NCI-H2029 (cell line): ENCODE data around the gene HLA-DPB1.

Experiments
- DNase-seq: peaks from one replicate; lab custom pipeline; 2025; lab: John Stamatoyannopoulos, UW

Gene HLA-DPB1

DNA sequence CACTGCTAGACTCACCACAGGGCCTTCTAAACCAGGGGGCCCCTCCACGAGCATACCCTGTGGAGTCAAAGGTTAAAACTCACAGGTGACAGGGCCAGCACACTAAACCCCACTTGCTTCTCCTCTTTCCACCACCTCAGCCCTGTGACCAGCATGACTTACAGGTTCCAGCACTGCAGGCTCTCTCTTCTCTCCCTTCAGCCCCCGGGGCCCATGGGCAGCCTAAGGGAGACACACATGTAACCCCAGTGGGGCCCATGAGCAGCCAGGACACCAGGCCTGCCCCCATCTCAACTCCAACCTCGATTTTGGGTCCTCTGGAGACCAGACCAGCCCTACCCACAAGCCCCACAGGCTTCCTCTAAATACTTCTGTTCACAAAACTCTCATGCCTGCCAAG lies 28.0 kb downstream of the HLA-DPB1 start:
- DNase-seq = no peak

DNA sequence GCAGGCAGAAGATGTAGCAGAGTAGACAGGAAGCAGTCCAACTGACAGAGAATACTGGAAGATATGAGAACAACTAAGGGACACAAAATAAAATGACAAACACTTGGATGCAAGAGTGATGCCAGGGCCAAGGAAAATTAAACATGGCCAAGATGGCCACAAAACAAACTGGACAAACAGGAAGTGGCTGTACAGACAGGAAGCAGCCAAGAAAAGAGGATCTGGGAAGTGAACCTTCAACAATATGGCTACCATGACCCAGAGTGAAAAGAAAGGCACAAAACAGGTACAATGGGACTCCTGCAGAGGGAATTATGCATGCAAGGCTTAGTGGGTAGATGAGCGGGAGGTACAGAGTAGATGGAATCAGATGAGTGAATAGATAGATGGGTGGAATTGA lies 29.1 kb downstream of the HLA-DPB1 start:
- no peak for DNase-seq

DNA sequence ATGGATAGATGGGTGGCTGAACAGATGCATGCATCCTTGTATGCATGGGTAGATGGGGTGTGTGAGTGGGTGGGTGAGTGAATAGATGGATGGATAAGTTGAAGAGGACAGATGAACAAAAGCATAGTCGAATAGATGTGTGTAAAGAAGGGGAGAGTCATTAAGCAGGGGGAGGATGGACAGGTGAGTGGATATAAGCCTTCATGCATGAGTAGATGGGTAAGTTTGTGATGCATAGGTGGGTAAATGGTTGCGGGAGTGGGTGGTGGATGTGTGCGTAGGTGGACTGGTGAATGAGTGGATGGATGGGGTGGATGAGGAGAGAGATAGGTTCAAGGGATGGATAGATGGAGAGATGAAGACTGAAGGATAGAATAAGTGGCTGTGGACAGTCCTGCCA lies 29.6 kb downstream of the HLA-DPB1 start:
- no peak for DNase-seq

DNA sequence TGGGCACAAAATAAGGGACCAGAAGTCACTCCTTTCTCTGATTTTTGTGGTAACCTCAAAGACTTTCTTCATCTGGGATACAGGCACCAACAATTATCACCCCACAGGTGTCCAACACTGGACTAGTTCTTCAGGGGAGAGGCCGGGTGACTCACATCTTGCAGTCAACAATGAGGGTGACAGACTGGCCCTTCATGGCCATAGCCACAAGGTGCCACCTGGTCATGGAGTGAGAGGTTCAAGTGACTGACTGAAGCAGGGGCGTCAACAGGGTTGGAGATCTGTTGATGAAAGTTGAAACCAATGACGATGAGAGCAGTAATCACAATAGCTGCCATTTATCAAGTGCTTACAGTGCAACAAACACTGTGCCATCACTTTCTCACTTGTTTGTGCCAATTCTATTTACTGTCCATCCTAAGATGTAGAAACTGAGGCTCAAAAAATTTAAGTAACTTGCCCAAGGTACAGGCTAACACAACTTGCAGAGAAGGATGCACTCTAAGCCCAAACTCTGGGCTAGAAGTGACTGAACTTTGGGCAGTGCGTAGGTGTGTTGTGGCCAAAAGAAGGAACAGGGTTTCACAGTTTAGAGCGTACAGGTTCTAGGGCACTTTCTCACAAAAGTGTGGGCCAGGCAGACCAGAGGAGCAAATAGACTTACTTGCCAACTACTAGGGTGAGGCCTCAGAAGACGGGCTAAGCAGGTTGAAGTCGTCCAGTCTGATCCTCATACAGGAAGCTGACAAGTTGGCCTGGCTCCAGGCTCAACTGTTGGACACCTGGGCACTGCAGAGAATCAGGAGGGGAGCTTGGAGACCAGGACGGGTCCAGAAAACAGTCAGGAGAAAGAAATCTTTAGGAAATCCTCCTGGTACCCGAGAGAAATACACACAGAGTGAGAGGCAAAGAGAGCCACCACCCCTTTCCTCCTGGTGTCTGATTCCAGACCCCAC lies 30.4 kb downstream of the HLA-DPB1 start:
- no peak for DNase-seq

DNA sequence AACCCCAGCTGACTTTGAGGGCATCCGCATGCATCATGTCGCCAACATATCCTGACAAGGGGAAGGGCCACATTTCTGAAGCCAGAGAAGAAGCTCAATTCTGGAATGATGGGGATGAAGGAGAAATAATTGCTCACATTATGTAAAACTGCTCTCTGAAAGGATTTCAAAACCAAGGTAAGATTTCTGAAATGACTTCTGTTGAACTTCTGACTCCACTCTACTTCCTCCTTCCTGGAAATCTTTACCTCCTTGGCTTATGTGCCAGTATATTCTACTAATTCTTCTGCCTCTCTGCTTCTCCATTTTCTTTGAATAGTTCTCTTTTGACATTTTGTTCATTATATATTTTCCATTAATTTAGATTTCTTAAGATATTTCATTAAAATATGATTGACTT lies 31.9 kb downstream of the HLA-DPB1 start:
- DNase-seq = no peak

DNA sequence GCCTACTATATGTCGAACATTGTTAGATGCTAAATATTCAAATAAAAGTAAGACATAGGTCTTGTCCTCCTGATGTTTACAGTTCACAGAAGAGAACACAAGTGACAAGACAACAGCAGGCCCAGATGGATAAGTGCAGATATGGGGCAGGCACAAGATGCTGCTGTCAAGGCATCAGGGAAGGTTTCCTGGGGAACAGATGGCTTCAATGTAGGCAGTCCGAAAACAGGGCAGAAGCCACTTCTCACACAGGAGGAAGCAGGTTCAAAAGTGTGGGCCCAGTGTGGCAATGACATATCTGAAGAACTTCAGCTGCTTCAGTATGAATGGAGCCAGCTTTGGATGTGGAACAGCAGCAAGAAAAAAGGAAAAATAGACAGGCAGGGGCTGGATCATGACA lies 32.5 kb downstream of the HLA-DPB1 start:
- no peak for DNase-seq

DNA sequence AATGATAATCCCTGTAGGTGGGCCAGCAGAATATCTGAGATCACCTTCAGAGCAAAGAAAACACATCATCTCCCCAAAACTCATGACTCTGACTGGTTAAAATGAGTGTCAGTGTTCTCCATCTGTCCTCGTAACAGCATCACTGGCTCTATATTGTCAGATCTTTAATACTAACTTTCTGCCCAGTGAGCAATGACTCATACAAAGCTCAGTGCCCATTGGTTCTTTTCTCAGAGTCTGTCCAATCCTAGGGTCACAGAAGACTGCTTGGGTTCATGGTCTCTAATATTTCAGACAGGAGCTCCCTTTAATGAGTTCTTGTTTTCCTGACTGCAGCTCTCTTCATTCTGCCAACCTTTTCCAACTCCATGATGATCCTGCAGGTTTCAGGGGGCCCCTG lies 36.4 kb downstream of the HLA-DPB1 start:
- no peak for DNase-seq

DNA sequence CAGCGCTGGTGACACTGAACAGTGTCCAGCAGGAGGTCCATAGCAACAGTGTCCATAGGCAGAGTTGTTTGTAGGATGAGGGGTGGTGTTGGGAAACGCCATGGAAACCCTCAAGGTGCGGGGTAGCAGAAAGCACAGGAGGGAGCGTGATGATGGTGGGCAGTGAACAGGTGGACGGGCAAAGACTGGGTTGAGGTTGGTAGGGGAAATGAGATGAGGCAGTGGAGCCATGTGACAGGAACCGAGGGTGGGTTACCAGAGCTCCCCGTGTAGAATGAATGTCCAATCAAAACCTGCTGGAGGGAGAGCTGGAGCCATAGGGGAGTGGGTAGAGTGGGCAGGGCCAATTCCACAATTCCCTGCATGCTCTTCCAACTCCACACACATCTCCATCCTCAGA lies 38.0 kb downstream of the HLA-DPB1 start:
- DNase-seq = no peak

DNA sequence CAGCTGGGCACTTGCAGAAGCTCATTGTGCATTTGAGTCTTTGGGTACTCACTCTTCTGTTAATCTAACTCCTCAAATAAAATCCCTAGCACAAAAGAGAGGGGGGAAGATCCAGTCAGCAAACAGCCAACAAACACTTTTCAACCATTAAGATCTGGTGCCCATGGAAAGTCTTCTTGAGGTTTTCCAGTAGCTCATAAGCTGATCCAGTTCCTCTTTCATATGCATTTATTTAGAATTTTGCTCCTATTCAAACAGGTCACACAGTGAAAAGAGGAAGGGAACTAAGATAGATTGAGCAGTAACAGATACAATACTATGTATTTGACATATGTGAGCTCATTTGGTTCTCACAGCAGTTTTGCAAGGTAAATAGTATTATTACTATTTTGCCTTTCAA lies 38.6 kb downstream of the HLA-DPB1 start:
- DNase-seq = no peak

DNA sequence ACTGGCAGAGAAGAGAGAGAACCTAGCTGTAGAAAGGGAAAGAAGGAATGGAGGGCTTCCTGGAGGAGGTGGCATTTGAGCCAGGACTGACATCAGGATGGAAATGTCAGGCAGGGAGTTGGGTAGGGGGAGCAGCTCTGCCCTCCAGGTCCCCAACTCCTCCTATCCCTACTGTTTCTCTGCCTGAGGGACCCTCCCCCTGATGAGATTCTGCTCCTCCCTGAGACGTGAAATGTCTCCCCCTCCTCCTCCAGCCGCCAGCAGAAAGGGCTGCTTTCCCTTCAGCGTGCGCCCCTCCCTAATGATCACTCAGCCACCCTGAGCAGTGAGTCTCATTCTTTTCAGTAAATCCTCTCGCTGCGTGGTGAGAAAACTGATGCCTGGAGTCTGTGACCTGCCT lies 40.6 kb downstream of the HLA-DPB1 start:
- no peak for DNase-seq

DNA sequence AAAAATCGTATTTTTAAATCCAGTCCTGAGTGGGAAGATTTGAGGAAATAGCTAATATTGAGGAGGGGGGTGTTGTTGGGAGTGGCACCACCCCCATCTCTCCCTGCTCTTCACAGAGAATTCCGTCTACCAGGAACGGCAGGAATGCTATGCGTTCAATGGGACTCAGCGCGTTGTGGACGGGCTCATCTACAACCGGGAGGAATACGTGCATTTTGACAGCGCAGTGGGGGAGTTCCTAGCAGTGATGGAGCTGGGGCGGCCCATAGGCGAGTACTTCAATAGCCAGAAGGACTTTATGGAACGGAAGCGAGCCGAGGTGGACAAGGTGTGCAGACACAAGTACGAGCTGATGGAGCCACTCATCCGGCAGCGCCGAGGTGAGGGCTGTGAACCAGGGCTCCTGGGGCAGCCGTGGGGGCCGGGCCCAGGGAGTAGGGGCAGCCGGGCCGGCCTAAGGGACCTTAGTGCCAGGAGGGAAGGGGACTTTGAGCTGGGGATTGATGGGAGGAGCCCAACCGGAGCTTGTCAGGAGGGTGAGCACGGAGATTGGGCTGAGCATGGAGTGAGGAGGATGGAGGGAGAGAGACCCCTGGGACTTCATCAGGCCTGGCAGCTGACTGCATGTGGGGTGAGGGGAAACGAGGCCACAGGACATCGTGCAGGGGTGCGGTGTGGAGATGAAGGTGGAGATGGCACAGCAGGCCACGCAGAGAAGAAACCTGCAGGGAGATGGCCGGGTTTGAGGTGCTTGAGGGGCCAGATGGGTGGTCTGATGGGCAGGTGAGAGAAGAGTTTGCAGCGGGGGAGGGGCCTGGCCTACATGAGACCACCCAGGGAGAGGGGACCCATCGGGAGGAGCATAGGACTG lies 41.3 kb downstream of the HLA-DPB1 start:
- DNase-seq = no peak

DNA sequence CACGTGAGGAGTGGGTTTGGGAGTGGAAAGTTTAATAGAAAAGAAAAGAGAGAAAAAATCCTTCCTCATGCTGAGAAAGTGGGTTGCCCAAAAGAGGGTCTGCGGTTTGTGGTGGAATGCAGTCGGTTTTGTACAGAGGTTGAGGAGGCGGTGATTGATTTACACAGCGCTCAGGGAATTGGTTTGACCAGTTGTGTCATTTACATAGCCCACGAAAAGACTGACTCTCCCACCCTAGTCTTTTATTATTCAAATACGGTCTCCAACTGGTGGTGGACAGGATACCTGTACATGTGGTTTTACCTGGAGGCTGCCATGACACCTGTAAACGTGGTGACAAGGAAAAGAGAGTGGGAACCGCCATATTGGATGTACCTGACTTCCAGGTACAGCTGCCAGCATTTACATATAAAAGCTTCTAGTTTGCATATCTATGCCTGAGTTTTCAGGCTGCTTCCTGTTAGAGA lies 42.1 kb downstream of the HLA-DPB1 start:
- DNase-seq = no peak

DNA sequence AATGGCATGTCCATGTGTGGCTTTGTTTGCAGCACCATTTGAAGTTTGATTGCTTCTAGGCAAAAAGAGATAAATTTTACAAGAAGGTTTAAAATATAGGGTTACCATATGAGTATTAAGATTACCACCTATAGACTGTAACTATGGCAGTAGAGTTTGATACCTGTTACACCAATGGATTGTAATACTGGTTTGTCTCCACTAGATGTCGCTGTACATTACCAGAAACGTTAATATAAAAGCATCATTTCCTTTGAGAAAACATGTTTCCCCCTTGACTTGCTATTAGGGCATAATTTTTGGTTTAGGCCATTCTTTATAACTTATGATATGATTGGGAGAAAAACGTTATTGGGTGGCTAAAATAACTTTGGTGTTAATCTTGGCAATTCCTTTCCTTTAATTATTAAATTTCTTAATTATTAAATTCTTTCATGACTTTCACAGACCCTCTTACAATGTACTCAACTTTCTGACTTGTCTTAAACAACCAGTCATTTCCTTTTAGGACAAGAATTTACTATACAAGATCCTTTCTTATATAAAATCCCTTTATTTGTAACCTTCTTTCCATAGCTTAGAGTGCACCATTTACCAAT lies 42.8 kb downstream of the HLA-DPB1 start:
- peak; percentile 51 for DNase-seq

DNA sequence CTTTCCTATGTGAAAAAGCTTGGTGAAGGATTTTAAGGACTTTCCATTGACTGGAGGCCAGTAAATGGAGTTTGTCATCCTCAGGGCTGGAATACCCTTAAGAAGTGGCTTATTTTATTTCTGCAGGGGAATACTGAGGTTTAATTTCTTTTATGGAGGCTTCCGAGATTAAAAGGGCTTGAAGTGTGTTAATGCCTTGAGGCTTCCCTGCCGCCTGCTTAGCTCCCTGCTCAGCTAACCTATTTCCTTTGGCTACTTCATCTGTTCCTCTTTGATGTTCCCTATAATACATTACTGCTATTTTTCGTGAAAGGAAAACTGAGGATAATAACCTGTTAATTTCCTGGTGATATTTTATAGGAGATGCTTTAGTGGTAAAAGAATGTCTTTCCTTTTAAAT lies 44.2 kb downstream of the HLA-DPB1 start:
- no peak for DNase-seq

DNA sequence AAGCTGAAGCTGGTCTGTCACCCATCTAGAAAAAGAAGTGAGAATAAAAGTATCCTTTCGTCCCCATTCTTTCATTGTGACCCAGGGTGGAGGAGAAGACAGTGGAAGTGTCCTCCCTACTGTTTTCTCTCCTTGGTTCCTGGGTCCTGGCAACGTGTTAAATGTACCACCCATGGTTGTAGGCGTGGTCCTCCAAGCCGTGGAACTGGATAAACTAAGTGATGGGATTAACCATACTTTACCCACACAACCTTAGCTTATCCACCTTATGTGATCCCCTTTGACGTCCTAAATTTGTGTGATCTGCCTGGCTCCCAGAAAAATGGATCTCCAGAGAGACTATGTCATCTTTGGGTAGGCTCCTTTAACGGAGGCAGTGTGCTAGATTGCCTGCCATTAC lies 47.4 kb downstream of the HLA-DPB1 start:
- DNase-seq = no peak

DNA sequence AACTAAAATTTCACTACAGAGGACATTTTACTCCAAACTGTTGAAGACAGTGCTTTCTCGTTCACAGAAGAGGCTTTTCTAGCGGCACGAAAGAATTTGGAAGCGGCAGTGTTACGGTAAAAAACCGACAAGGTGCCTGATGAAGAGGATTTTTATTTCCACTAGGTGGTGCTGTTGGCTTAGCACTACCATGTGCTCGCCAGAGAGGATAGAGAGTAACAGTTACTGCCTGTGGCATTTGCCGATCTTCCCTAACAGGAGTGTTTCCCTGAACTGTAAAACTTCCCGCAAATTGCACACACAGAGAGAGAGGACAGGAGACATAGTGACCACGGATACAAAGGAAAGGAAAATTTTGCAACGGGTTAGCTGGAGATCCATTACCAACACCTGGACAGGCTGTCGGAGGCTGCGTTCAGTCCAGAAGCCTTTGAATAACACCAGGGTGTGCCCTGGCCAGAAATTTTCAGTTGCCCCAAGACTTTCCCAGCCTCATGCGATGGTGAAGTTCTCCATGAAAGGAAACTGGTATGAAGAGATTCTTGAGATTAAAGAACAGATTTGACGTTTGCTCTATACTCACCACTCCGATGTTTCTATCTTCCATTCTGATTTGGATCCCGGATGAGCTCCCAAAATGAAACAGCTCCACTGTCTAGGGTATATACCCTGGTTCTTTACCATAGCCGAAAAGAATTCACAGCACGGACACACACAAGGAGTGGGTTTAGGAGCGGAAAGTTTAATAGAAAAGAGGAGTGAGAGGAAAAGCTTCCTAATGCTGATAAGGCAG lies 48.1 kb downstream of the HLA-DPB1 start:
- peak; percentile 24 for DNase-seq

DNA sequence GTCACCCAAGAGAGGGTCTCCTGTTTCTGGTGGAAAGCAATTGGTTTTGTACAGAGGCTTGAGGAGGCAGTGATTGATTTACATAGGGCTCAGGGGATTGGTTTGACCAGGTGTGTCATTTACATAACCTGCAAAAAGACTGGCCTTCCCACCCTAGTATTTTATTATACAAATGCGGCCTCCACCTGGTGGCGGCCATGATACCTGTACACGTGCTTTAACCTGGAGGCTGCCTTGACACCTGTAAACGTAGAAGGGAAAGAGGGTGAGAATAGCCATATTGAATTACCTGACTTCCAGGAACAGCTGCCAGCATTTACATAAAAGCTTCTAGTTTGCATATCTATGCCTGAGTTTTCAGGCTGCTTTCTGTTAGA lies 48.7 kb downstream of the HLA-DPB1 start:
- peak; percentile 8 for DNase-seq

DNA sequence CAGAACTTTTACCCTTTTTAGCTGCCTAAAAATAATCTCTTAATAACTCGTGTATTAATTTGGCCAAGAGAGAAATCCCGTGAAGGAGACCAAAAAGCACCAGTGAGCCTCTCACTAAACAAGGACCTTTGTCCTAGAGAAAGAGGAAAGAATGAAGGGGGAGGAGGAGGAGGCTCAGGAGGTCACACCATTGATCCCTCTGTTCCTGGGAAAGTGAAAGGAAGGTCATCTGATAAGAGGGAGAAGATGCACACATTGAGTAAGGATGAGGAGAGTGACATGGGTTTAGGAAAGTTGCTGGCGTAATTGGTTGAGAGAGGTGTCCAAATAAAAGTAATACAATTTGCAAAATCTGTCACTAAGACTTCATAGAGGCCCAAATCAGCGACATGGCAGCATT lies 49.2 kb downstream of the HLA-DPB1 start:
- DNase-seq = no peak

DNA sequence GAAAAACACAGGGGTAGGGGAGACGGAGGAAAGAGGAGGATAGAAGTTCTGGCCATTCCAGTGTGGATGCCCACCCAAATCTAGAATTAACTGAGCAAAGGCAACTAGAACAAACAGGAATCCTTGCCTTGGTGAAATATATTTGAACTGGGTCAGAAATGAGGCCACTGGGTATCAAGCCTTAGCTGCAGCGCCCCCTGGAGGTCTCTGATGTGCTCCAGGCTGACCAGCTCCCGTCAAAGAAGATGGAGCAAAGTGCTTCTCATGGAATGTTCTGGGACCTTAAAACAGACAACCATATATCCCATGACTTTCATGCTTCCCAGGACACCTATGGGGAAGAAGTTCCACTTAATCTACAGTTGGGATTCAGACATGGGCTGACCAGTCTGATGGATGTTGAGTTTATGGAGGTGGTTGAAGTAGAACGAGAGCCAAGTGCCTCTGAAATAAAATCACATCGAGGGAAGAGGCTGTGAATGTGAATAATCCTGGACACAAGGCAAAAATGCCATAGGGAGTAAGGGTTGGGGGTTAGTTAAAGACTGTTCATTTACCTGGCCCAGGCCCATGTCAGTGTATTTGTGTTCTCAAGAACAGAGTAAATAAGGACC lies 50.4 kb downstream of the HLA-DPB1 start:
- DNase-seq = no peak

DNA sequence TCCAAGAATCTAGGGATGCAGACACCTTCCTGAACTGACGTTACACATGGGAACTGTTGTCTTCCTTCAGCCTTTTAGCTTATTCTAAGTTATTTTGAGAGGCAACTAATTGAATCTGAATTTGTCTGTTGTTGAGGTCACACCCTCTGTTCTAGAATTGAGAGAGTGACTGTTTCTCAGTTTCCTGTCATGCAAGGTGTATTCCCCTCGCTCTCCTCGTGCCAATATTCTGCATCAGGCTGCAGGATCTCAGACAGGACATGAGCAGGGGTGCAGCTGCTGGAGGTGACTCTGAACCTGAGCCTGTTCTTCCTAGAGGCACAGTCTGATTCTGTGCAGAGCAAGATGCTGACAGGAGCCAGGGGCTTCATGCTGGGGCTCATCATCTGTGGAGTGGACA lies 52.5 kb downstream of the HLA-DPB1 start:
- DNase-seq = no peak

DNA sequence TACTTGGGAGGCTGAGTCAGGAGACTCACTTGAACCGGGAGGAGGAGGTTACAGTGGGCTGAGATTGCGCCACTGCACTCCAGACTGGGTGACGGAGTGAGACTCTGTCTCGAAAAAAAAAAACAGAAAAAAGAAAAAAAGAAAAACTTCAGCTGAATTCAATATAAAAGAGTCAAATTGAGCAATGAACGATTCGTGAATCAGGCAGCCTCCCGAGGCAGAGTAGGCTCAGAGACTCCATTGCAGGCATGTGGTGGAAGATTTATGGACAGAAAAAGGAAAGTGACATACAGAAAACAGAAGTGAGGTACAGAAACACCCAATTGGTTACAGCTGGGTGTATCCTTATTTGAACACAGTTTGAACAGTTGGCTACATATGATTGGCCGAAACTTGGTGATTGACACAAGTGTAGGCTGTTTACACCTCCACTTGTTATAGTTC lies 56.3 kb downstream of the HLA-DPB1 start:
- DNase-seq = no peak
